Measurements from ENCODE around the gene HUNK.

GRCh38 chr21:31927689-31928353 lies 55.0 kb downstream of the HUNK start:
- TF ChIP-seq POLR2AphosphoS5 (IDR thresholded peaks at IDR 0.05; ENCODE audit: low read depth): no peak
- no peak for TF ChIP-seq CTCF (conservative IDR thresholded peaks at IDR 0.05; ENCODE audit: low read depth in 2 of 2)
- TF ChIP-seq STAT1 (IDR thresholded peaks at IDR 0.05; ENCODE audit: unreplicated experiment): no peak
